Smooth muscle cell (in vitro differentiated cells): ENCODE data around the gene NUAK1. TPM values are rescaled to one million over a fixed set of nuclear protein-coding genes. Genes with fewer than 3 reads are reported as not detected.
A peak's percentile ranks its signal among the peaks of the same experiment; 100 is the strongest.

Experiments used
- DNase-seq: peaks from one replicate; lab custom pipeline; 2025; ENCODE audit not compliant: unreplicated experiment; lab: John Stamatoyannopoulos, UW
- H2AFZ ChIP-seq: fragments of 200-600 bp; sonication (generic); 2 replicates; pipeline ENCODE4 v1.6.0; 2016; ENCODE audit warnings: antibody characterized with exemption, low read depth, mild to moderate bottlenecking
- H3F3A ChIP-seq: fragments of 200-600 bp; sonication (generic); 2 replicates; pipeline ENCODE4 v1.6.0; 2017; ENCODE audit warnings: antibody characterized with exemption, low read depth
- H3K27ac ChIP-seq: fragments of 200-600 bp; sonication (generic); 2 replicates; pipeline ENCODE4 v1.5.1; 2016; ENCODE audit warnings: low read depth, mild to moderate bottlenecking
- H3K27me3 ChIP-seq: fragments of 200-600 bp; sonication (generic); 2 replicates; pipeline ENCODE4 v1.6.1; 2016; ENCODE audit warnings: low read depth, mild to moderate bottlenecking
- H3K36me3 ChIP-seq: fragments of 200-600 bp; sonication (generic); 2 replicates; pipeline ENCODE4 v1.5.1; 2016; ENCODE audit warnings: low read depth
- H3K4me1 ChIP-seq: fragments of 200-600 bp; sonication (generic); 2 replicates; pipeline ENCODE4 v1.5.1; 2016; ENCODE audit warnings: low read depth
- H3K4me2 ChIP-seq: fragments of 200-600 bp; sonication (generic); 2 replicates; pipeline ENCODE4 v1.6.0; 2016; ENCODE audit warnings: mild to moderate bottlenecking
- H3K4me3 ChIP-seq: fragments of 200-600 bp; sonication (generic); 2 replicates; pipeline ENCODE4 v1.5.1; 2016; ENCODE audit warnings: mild to moderate bottlenecking
- H3K79me2 ChIP-seq: fragments of 200-600 bp; sonication (generic); 2 replicates; pipeline ENCODE4 v1.6.0; 2016; ENCODE audit warnings: low read depth, mild to moderate bottlenecking
- H3K9ac ChIP-seq: fragments of 200-600 bp; sonication (generic); 2 replicates; pipeline ENCODE4 v1.6.0; 2016; ENCODE audit warnings: low read depth
- H3K9me3 ChIP-seq: fragments of 200-600 bp; sonication (generic); replicated peaks from 2 replicates; pipeline ENCODE4 v1.5.1; 2016; ENCODE audit warnings: low read depth
- H4K20me1 ChIP-seq: fragments of 200-600 bp; sonication (generic); 2 replicates; pipeline ENCODE4 v1.6.0; 2016; ENCODE audit warnings: low read depth
- WGBS: methylation state at CpG from one replicate; pipeline ENCODE4 v1.1.7; 2016; ENCODE audit warnings: low lambda C conversion rate; 5-methylcytosine and 5-hydroxymethylcytosine counted together
- polyA plus RNA-seq: library from polyadenylated mRNA; unstranded; fragments of >200 nt; fragmentation: Nextera tagmentation; extraction: Ambion mirVana; gene quantifications from 2 replicates; pipeline ENCODE4 v1.2.1, GENCODE V29; 2016
- total RNA-seq: library from RNA; depleted of rRNA; stranded (reverse); fragments of >200 nt; gene quantifications from 2 replicates; pipeline ENCODE4 v1.2.3, GENCODE V29; 2014
- TF ChIP-seq, protein P1 (sequence below): fragments of 200-600 bp; sonication (generic); IDR thresholded peaks from 2 replicates; pipeline ENCODE4 v1.5.1; 2017; ENCODE audit warnings: borderline replicate concordance, mild to moderate bottlenecking, antibody characterized with exemption; ENCODE audit not compliant: insufficient read depth, poor library complexity, severe bottlenecking

NUAK1 gene
- total and polyA plus RNA-seq, 2 experiments from 2014 or later = 35.3 to 64.2 TPM

DNA sequence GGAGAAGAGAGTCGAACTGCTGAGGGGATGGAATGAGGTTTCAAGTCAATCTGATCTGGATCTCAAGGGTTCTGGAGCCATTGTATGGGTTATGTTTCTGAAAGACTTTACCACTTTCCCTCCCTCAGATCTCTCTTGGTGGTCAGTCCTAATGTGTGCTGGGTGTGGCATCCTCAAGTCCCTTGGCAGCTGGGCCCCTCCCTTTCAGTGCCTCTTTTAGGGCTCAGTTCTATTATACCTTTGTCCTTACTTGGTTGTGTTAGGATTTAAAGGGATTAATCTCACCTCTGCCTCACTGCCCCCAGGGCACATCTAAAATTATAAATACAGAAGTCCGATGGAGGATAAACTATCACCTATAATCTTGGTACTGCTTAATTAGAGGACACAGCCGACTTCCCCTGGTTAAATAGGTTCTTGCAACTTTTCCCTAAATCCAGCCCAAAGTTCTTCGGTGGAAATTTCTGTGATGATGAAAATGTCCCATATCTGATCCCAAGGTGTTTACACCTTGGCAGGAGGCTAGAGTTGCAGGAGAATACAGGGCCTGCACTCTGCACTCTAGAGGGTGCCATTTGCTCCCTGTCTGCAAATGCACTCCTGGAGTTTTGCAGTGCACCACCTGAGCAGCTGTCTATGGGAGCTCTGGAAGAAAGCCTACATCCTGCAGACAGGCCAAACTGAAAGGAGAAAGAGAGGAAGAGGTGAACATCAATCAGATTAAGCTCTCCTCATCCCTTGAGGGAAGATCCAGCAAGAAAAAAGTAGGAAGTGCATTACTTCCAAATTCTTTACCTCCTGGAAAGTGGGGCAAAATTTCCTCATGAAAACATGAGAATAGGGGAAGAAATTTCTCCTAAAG is 106.8 kb downstream of the NUAK1 start:
- peak overlapping the region; percentile 83 for H3K9ac ChIP-seq
- DNase-seq = no peak
- H3K36me3 ChIP-seq = no peaks in the 10 kb centered on the region
- H3K27ac ChIP-seq = peak overlapping the region; percentile 97
- H3K79me2 ChIP-seq = no peaks in the 10 kb centered on the region
- H3K9me3 ChIP-seq = no peaks in the 10 kb centered on the region
- TF ChIP-seq, protein P1, sequence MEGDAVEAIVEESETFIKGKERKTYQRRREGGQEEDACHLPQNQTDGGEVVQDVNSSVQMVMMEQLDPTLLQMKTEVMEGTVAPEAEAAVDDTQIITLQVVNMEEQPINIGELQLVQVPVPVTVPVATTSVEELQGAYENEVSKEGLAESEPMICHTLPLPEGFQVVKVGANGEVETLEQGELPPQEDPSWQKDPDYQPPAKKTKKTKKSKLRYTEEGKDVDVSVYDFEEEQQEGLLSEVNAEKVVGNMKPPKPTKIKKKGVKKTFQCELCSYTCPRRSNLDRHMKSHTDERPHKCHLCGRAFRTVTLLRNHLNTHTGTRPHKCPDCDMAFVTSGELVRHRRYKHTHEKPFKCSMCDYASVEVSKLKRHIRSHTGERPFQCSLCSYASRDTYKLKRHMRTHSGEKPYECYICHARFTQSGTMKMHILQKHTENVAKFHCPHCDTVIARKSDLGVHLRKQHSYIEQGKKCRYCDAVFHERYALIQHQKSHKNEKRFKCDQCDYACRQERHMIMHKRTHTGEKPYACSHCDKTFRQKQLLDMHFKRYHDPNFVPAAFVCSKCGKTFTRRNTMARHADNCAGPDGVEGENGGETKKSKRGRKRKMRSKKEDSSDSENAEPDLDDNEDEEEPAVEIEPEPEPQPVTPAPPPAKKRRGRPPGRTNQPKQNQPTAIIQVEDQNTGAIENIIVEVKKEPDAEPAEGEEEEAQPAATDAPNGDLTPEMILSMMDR = no peak
- 79% methylated on average over 4 of the region's 4 CpGs for WGBS
- H3K4me2 ChIP-seq = peak overlapping the region; percentile 47
- peaks cover 22% of the 10 kb centered on the region for H3K4me1 ChIP-seq
- no peak overlapping the region for H2AFZ ChIP-seq
- H3K4me3 ChIP-seq = no peak overlapping the region
- H3F3A ChIP-seq = peaks cover 42% of the 10 kb centered on the region
- no peaks in the 10 kb centered on the region for H3K27me3 ChIP-seq
- H4K20me1 ChIP-seq = no peaks in the 10 kb centered on the region

DNA sequence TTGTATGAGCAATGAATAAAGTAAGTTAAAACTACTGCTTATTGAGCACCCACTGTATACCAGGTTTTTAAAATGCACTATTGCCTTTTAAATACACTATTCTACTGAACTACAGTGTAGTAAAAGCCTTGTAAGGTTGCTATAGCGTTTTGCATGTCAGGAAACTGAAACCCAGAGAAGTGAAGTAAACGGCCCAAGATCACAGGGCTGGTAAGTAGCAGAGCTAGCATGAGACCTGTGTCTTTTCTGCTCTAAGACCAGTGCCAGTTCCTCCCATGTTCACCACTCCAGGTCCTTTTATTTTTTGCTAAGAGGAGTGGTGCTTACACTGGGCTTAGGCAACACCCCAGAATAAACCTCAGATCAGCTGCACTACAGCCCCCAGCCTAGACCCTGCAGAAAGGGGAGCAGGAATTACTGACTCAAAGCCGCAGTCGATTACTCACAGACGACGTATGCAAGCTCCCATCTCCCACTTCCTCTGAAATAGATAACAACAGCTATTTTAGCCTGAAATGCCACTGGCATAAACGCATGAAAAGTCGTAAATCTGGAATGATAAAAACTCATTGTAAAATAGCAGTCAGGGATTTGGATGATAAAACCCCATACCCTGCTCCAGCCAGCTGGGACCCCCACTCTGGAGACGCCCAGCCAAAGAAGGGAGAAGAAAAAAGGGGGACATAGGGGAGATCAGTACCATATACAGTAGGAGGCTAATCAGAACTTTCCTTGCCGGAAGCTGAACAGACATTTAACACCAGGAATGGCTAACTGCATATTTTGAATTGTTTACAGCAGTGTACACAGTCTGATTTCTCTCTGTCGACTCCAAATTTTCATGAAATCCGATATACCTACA is 108.3 kb downstream of the NUAK1 start:
- TF ChIP-seq, protein P1 = no peak
- Histone ChIP-seq H2AFZ (no peak overlapping the region), H3K9ac (peak overlapping the region; percentile 83), H3K36me3 (no peaks in the 10 kb centered on the region), H3K79me2 (no peaks in the 10 kb centered on the region), H3K9me3 (no peaks in the 10 kb centered on the region), H3K4me2 (peak overlapping the region; percentile 63), H3K4me3 (no peak overlapping the region), H3K27ac (peak overlapping the region; percentile 97), H3K4me1 (peaks cover 22% of the 10 kb centered on the region), H3F3A (peaks cover 42% of the 10 kb centered on the region), H4K20me1 (no peaks in the 10 kb centered on the region), H3K27me3 (no peaks in the 10 kb centered on the region)
- WGBS = 0% methylated on average over 12 of the region's 12 CpGs
- DNase-seq = no peak

DNA sequence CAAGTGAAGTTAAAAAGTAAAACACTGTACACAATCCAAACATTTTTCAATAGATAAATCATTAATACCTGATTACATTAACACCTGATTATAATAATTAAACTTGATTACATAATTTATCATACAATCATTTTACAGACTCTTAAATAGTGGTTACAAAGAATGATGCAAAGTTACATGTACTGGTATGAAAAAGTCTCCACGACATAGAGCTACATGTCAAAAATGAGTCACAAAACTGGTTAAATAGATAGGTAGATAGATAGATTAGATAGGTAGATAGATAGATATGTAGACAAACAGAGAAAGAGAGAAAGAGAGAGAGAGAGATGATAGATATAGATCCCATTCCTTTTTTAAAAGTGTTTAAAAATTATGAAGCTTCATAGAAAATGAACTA is 109.2 kb downstream of the NUAK1 start:
- H3K9me3 ChIP-seq = no peaks in the 10 kb centered on the region
- H3K4me2 ChIP-seq = peak overlapping the region; percentile 63
- no peak overlapping the region for H3K4me3 ChIP-seq
- no peak overlapping the region for H2AFZ ChIP-seq
- no peaks in the 10 kb centered on the region for H3K36me3 ChIP-seq
- no peaks in the 10 kb centered on the region for H4K20me1 ChIP-seq
- H3K9ac ChIP-seq = peak overlapping the region; percentile 49
- no peak for DNase-seq
- no peaks in the 10 kb centered on the region for H3K27me3 ChIP-seq
- peaks cover 22% of the 10 kb centered on the region for H3K4me1 ChIP-seq
- 44% methylated on average over 1 of the region's 1 CpG for WGBS
- TF ChIP-seq, protein P1 = no peak
- H3F3A ChIP-seq = peaks cover 42% of the 10 kb centered on the region
- no peaks in the 10 kb centered on the region for H3K79me2 ChIP-seq
- peak overlapping the region; percentile 97 for H3K27ac ChIP-seq
